Measurements from ENCODE around the gene PAX7. TPM values are rescaled to one million over a fixed set of nuclear protein-coding genes. Genes with fewer than 3 reads are reported as not detected.
"Not testable (repeated sequence)": the region's sequence is repeated elsewhere in the genome, so short reads cannot be mapped to it uniquely, and the experiment has no call there.

PAX7 gene
- total RNA-seq, 1 donor from 2014 or later: not detected

DNA sequence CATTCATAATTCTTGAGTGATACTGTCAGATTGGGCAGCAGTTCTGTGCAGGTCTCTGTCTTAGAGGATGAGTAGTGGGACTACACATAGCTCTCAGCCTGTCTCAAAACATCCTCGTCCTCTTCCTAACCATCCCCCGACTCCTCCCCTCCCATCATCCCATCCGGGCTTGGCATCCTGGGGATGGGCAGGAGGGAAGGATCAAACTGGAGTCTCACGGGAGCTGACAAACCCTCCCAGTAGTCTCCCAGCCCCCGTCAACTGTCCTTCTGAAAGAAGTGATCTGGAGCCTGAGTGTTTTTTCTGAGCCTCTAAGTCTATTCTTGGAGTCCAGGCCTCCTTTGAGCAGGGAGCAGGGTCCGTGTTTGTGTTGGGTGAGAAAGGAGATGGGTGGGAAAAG, 102.0 kb downstream of the PAX7 start:
- no peak for DNase-seq

DNA sequence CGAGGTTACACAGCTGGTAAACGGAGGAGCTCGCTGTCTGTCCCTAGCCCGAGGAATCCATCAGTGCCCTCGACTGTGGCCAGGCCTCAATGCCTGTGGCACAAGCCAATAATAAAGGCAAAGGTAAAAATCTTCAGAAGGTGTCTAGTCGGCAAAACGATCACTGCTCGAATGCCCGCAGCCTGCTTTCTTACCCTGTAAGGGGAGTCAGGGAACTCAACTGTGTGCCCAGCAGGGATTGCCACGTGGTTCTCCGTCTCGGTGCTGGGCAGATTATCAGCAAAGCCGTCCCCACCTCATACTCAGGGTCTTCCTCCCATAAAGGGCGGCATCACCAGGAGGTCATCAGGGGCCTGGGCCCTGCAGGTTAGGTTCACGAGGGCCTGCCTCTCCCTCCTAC, 103.4 kb downstream of the PAX7 start:
- no peak for DNase-seq

DNA sequence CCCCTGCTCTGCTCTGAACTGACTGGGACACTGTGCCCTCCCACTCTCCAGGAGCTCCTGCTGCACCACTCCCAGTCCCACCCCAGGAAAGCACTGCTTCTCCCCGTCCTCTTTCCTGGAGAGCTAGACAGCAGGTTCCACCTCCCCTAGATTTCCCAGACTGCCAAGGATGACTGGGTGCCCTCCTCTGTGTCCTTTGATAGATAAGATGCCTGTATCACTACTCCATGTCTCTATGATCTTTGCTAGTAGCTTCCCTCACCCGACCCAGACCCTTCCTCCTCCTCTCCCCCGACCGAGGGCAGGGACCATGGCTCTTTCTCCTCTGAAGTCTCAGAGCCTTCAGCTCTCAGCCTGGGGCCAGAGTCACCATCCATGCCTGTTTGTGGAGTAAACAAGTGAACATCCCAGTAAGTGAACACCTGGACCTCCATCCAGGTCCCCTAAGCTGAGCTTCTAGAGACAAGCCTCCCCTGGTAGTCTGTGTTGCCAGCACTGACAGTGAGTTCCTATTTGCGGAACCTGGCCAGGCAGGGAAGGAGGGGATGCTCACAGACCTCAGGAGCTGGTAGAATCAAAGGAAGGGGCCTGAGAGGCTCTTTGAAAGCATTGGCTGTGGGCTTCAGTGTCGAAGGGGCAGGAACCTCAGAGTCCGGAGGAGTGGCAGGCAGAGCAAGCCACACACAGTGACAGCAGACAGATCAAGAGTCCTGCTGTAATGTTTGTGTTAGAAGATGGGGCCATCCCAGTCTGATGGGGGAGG, 104.0 kb downstream of the PAX7 start:
- no peak for DNase-seq

DNA sequence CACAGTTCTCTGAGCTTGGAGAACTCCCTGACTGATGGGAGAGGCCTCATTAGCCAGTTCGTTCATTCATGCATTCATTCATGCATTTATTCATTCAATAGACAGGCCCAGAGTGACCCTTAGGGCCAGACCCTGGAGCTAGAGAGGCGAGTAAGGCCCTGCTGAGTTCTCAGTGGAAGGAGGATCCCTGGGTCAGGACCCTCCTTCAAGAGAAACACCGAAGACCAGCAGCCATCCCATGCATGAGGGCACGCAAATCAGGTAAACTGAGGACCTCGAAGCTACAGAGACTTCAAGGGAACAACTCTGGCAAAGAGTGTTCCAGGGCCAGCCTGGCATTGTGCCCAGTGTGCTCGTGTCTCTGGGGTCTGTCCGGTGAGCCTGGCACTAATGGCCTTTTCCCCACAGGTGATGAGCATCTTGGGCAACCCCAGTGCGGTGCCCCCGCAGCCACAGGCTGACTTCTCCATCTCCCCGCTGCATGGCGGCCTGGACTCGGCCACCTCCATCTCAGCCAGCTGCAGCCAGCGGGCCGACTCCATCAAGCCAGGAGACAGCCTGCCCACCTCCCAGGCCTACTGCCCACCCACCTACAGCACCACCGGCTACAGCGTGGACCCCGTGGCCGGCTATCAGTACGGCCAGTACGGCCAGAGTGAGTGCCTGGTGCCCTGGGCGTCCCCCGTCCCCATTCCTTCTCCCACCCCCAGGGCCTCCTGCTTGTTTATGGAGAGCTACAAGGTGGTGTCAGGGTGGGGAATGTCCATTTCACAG, 104.8 kb downstream of the PAX7 start:
- no peak for DNase-seq

DNA sequence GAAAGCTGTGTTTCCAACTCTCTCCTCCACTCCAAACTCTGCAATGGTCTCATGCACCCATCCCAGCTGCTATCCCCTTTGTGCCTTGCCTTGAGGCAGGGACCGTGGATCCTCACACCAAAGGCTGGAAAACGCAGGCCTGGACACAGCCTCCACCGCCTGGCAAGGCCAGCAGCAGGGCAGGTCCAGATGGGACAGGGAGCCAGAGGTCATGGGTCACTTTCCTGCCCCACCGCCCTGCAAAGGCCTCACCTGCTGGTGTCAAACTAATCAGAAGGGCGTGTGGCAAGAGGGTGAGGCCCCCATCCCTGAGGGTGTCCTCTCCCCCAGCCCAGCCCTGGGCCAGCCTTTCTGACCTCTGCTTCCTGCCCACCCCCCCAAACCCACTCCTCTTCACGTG, 106.3 kb downstream of the PAX7 start:
- no peak for DNase-seq

DNA sequence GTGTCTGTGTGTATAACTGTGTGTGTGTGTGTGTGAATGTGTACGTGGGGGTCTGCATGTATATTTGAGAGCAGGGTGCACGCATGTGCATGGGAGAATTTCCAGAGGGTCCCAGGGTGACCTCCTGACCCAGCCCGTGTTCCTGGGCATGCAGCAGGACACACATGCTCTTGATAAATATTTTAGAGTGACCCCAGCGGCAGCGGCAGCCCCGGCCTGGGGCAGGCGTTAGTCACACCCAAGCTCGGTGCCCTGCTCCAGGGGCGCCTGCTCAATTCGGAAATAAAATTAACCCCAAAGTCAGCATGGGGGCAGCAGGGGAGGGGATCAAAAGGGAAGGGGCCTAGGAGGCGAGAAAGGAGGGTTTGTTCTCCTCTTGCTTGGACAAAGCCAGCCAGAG, 107.5 kb downstream of the PAX7 start:
- no peak for DNase-seq

DNA sequence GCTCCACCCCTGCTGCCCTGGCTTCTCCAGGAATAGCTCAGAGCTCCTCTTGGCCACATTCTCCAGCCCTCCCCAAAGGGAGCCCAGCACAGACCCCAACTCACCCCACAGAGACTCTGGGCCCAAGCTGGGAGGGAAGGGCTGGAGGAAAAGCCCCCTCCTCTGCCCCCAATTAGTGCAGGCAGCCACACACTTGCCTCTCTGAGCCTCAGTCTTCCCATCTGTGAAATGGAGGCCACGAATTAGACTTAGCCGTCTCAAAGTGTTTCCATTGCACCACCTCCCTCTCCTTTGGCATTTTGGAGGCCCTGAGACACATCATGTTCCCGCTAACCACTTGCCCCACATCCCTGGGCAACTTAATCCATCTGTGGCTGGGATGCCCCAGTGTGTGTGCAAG, 108.0 kb downstream of the PAX7 start:
- DNase-seq: no peak

DNA sequence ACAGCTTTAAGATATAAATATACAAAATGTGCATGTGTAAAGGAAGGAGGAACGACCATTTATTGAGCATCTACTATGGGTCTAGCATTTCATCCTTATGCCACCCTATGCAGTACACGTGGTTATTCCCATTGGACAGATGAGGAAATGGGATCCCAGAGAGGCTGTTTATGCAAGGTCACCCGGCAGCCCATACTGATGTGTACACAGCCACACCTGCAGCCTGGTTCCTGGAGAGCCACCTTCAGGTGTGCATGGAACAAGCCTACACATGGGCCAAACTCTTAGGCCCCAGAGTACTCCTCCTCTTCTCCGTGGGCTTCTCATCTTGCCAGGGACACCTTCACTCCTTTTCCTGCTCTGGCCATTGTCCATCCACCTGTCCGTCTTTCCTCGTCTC, 108.8 kb downstream of the PAX7 start:
- DNase-seq: no peak

DNA sequence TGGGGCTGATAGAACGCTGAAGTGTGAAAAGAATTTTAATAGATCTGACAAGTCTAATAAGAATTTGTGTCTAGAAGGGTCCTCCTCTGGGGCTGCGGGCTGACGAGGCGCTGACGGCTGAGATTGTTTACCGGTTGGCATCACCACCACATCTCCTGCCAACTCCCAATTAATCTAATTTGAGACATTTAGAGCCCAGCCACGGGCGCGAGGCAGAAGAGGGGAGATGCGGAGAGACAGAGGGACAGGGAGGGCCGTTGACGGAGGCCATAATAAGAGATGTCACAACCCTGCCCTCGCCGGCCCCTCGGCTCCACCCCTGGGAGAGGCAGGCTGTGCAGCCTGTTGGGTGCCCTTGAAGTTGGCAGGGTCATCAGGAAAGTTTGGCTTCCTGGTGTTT, 109.3 kb downstream of the PAX7 start:
- no peak for DNase-seq

DNA sequence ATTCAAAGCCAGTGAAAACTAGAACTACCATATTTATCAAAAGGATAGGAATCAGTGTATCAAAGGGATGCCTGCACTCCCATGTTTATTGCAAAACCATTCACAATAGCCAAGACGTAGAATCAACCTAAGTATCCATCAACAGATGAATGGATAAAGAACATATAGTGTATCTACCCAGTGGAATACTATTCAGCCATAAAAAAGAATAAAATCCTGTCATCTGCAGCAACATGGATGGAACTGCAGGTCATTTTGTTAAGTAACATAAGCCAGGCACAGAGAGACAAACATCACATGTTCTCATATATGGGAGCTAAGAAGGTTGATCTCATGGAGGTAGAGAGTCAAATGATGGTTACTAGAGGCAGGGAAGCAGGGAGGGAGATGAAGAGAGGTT, 110.0 kb downstream of the PAX7 start:
- no peak for DNase-seq

DNA sequence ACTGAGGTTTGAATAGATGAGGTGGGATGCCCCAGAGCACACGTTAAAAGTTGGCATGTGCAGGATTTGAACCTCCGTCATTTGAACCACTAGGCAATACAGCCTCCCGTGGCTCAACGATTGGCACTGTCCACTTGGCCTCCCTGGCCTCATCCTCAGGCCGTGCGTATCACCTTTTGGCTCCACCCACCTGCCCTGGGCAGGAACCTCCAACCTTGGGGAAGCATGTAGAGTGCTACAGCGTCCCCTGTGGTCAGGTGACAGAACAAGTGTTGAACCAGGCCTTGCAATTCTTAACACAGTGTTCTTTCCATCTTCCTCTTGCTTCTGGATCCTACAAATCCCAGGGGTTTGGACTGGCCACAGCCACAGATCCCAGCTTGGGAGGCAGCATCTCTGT, 112.6 kb downstream of the PAX7 start:
- DNase-seq: no peak

DNA sequence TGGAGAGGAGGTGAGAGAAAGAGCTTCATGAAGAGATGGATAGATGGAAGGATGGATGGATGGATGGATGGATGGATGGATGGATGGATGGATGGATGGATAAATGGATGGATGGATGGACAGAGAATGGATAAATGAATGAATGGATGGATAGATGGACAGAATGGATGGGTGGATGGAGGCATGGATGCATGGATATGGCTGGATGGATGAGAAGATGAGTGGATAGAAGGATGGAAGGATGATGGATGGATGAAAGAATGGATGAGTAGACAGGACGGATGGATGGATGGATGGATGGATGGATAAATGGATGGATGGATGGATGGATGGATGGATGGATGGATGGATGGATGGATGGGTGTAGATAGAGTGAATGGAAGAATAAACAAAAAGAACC, 113.7 kb downstream of the PAX7 start:
- not testable (repeated sequence) for DNase-seq

DNA sequence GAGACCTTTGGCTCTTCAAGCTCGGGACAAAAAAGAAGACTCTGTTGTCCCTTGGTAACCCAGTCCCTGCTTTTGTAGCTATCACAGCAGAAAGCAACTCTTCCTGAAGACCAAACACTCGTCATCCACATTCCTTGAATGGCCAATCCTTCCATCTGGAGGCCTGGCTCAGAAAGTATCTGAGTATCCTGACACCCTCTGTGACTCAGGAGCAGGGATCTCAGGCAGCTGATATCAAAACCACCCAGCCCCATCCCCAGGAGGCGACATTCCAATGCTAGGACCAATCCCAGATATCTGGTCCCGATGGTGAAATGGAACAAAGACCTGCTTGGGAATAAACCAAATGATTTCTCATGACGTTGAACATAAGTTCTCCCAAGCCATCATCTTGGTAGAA, 116.3 kb downstream of the PAX7 start:
- no peak for DNase-seq

DNA sequence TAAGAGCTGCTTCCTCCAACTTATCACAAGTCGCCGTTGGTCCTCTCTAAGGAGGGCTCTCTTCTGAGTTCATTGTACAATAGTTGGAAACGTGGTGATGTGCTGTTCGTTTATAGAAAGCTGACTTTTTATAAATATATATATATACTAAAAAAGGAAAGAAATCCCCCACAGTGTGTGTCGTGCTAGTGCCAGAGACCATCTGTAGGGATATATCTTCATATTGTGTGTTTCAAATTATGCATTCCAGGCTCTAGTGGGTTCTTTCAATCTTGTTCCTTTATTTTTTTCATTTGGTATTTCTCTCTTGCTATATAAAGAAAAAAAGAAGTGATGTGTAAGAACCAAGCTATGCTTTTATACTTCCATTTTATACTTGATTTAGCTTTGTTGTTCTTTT, 117.0 kb downstream of the PAX7 start:
- no peak for DNase-seq

DNA sequence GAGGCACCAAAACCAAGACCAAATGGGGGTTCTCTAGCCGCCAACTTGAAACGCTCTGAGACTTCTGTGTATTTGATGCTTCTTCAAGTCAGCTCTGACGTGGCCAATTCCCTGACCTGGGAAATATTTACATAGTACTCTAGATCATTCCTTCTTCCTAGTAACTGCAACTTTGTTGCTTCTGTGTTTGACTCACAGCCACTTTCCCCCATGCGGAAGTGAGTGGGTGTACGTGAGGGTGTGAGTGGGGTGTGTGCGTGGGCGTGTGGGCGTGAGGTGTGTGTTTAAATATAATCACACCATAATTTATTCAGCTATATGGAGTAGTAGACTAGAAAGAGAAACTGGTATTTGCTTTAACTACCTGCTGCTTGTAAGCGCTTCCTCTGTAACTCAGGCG, 117.8 kb downstream of the PAX7 start:
- DNase-seq: no peak

DNA sequence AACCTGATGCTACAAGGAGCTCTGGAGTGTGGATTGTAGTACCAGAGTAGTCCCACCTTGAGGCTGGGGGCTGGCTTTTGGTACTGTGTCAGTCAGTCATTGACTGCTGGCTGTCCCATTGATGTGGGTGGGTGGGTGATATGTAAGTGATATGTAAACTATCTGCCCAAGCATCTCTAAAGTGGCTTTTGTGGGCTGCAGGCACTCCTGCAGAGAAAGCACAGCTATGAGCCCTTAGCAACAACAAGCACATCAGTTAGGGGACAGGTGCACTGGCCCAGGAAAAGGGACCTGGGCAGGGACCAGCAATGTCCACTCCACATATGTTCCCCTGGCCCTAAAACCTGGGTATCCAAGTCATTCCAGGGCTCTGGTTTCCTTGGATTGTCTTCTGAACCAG, 118.9 kb downstream of the PAX7 start:
- DNase-seq: no peak

DNA sequence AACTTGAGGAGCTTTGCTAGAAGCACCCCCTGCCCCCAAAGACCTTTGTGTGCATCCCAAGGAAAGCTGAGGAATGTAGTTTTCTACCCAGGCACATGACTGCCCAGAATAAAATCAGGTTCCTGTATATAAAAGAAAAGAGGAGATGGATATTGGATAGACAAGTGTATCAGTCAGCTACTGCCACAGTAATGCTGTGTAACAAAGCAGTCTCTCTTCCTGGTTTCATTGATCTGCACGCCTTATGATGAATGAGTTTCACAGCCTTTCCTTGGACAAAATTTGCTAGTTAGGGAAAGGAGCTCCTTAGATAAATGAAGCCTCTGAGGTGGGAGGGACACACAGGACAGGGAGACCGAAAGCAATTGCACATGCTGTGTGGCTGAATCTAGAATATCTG, 120.0 kb downstream of the PAX7 start:
- no peak for DNase-seq

DNA sequence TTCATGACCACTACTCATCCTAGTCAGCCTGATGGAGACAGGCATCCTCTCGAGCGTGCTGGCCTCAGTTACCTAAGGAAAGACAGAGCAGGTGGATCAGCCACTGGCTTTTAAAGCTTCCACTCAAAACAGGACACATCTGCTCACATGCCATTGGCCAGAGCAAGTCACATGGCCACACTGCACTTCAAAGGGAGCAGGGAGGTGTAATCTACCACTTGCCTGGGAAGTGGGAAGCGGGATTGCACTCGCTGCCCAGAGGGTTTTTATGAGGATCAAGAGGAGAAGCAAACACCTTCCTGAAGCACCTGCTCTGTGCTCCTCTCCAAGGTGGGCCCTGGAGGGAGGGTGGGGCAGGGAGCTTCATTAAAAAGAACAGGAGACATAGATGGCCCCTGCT, 120.8 kb downstream of the PAX7 start:
- DNase-seq: peak; percentile 2

DNA sequence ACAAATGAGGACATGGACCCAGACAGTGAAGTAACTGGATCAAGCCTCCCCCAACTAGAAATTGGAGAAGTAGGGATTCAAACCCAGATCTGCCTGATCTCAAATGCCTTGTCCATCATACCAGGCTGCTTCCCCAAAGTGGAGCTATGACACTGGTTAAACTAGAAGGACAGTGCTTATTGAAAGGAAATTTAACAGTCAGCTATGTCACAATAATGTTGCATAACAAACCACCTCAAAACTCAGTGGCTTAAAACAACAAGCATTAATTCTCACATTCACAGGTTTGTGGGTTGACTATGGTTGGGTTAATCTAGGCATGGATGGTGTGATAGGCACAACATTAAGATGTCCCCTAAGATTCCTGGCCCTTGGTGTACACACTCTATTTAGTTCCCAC, 121.8 kb downstream of the PAX7 start:
- DNase-seq: no peak

DNA sequence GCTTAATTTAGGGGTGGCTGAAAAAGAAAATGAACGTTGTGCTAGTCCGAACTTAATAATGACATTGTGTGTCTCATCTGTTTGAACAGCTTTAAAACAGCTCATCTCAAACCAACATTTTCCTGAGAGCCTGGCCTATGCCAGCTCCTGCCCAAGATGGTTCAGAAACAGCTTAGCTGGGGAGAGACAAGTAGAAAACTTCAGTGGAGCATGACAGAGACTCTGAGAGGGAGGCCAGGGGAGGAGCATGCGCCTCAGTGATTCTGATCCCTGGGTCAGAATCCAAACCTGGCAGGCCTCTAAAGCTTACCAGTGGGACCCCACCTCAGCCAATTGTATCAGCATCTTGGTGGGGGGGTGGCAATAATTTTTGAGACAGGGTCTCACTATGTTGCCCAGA, 129.5 kb downstream of the PAX7 start:
- no peak for DNase-seq

DNA sequence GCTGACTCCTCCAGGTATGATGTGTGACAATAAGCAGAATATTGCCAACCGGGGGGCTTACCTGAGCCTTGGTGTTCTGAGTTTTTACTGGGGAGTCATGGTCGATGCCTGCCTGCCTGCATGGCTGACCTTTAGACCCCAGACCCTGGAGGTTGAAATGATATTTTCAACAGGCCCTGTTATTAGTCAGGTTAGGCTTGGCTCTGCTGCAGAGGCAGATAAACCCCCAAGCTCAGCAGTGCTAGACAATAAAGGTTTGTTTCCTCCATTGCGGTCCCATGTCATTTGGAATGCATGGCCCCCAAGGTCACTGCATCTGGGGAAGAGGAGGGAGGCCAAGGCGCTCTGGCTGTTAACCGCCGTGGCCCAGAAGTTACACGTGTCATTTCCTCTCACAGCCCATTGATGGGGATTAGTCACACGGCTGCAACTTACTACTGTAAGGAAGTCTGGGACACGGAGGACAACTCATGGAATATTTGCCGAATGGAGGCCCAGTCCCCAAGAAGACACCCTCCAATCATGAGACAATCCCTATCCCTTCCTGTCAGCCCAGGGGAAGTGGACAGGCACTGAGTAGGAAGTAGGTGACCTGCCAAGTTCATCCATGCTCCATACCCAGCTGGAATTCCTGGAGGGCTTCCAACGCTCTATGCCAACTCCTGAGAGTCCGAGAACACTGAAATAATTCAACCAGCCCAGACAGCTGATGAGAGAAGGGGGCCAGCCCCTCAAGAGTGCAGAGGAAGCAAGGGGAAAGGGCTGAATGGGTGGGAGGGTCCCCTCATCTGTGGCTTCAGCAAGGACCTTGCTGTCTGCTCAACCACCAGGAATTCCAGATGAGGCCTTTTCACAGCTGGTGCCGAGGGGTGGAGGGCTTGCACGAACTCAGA, 131.5 kb downstream of the PAX7 start:
- peak; percentile 20 for DNase-seq

DNA sequence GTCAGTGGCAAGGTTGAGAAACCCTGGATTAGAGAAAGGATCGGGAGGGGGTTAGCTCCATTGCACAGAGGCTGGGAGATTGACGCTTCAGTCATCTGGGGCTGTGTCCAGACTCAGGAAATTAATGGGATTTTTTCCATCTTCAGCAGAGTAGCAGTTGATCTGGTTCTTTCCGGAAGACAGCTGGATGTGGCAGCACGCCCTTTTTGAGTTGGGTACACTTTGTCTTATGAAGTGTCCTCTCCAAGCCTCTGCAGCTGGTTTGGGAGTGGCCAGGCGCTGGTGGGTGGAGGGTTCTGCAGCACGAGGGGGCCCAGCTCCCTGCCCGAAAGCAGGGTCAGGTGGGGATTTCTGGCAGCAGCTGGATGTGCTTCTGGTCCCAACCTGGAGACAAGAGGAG, 133.7 kb downstream of the PAX7 start:
- DNase-seq: no peak

DNA sequence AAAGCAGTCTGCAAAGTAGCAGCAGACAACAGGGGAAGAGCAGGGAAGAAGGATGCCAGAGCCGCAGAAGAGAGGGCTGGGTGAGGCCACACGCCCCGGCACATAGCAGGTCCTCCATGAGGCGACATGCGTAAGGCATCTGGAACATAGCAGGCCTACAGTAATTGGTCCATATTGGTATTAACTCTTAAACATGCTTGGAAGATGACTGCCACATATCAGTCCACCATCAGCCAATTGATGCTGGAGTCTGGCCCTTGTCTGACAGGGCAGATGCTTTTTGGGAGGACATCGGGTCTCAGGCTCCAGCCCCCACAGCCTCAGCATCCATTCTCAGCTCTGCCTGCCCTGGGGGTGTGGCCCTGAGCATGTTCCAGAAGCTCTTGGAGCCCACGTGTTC, 135.1 kb downstream of the PAX7 start:
- no peak for DNase-seq
